HG03520 (cell line): Measurements from ENCODE around the gene PGAP3.

ENCODE experiments used
- ATAC-seq: cut with Tn5 transposase; IDR thresholded peaks from one replicate; pipeline ENCODE4 v1.9.1; 2021; ENCODE audit warnings: mild to moderate bottlenecking, moderate library complexity; ENCODE audit not compliant: unreplicated experiment

Gene PGAP3

DNA sequence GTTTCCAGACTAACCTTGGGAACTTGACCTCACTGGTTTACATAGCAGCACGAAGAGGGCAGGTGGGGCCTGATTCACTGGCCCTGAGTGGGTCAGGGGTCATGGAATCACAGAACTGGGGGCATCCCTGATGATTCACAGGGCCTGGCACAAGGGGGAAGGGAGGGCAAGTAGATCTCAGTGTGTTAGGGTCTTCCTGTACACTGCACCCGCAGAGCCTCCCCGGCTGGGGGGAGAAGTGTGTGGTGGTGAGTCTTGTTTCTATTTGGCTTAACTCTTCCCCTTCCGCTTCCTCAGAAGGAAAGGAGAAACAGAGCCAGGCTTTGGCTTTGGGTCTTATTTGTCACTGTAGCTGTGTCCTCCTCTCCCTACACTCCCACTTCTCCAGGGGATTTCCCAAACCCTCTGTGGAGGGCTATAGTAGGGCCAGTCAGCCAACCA lies 47.2 kb downstream of the PGAP3 start:
- ATAC-seq, result no peak

DNA sequence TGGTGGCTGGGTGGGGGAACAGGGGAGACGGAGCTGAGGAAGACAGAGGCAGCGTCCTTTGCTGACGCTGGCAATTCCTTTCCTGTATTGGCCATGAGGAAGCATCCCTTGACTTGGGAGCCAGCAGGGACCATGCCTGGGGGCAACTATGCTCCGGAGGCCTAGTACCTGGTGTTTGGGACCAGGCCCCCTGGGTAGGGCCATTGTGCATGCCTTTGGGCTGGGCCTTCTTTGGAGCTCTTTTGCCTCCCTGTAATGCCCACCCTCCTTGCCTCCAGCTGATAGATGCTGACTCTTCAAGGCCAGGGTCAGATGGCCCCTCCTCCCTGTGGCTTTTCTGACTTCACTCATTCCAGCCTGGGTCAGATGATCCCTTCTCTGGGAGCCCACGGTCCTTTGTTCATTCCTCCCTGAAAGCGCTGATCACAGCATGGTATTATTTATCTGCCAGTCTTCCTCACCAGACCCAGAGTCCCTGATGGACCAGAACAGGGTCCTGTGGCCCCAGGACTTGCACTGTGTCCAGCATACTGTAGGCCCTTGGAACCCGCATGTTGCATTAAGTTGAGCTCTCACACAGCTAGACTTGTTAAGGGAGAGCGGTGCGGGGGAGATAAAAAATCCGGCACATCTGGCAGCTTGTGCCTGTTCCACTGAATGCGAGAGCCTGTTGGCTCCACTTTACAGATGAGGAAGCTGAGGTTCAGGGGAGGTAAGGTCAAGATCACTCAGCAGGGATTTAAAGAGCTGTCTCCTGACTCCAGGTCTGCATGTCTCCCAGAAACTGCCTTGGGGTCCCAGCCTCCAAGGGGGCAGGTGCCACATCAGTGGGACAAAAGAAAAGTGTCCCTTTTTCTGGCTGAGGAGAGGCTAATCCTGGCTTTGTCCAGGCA lies 48.0 kb downstream of the PGAP3 start:
- no peak for ATAC-seq

DNA sequence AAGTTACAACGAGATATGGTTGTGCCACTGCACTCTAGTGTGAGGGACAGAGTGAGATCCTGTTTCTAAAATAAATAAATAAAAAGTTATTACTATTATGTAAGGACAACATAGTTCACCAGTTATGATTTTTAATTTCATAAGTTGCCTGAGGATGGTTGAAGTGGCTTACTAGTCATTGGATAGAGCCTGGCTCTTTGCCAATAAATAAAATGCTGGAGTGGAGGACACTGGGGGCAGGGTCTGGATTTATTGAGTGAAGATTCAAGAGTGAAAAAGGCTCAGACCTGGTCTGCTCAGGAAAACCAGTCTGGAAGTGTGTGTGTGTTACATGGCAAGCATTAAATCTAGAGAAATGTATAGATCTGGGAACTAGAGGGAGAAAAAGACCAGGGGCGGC lies 48.8 kb downstream of the PGAP3 start:
- no peak for ATAC-seq

DNA sequence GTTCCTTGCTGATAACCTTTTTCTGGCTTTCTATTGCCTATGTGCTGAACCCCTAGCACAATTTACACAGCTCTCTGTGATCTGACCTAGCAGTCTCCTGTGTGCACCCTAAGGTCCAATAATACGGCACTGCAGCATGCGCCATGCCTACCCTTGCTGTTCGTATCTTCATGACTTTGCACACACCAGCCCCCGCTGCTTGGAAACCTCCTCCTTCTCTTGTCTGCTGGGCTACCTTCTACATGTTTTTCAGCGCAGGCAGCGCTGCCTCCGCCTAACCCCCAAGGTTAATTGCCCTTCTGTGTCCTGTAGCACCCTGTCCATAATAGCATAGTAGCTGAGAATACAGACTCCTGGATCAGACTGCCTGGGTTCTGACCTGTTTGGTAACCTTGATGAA lies 49.5 kb downstream of the PGAP3 start:
- no peak for ATAC-seq

DNA sequence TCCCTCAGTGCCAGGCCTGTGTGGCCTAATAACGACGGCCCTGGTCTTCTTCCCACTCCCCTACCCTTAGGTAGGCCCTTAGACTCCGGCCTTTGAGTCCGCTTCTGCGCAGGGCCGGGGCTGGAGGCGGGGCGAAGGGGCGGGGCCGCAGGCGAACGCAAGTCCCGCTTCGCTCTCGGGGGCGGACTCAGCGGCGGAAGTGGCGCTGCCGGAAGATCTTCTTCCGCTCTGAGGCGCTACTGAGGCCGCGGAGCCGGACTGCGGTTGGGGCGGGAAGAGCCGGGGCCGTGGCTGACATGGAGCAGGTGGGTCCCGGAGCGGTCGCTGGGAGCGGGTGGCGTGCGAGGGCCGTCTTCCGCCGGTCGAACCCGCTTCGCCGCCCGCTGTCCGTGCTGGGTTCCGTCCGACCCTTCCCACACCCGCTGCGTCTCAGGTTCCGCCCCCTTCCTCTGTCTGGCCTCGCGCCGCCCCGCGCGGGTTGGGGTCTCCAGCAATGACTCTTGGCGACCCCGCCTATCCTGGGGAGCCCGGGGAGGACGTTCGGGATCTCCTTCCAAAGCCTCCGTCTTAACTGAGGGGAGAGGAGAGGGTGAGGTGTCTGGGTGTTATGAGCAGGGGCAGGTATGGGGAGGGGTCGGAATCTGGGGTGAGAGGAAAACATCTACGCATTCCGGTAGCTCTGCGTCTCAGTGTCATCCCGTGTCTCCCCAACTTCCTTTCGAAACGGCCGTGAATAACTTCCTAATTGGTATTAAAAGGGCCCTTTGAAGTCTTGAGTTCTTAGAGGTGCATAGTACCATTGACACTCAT lies 50.7 kb downstream of the PGAP3 start, which contains the start of gene STARD3:
Gene STARD3 (plus strand): TSS at position 218 of the 810 bp plus-strand sequence. CDS start 16,388 bp downstream, outside the sequence.
- peak; percentile 60 for ATAC-seq

DNA sequence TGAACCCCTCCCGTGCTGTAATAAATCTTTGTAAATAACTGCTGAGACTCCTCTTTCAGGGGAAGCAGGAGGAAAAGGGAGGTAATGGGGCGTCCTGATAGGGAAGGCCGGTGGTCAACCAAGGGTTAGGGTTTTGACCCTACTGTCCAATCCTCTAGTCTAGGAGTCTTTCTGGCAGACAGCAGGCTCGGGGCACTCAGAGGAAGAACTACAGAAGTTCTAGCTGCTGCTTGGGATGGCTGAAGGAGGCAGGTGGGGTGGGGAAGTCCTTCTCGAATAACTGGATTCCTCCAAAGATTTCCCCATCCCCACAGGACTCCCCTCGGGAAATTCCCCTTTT lies 51.3 kb downstream of the PGAP3 start:
- no peak for ATAC-seq

DNA sequence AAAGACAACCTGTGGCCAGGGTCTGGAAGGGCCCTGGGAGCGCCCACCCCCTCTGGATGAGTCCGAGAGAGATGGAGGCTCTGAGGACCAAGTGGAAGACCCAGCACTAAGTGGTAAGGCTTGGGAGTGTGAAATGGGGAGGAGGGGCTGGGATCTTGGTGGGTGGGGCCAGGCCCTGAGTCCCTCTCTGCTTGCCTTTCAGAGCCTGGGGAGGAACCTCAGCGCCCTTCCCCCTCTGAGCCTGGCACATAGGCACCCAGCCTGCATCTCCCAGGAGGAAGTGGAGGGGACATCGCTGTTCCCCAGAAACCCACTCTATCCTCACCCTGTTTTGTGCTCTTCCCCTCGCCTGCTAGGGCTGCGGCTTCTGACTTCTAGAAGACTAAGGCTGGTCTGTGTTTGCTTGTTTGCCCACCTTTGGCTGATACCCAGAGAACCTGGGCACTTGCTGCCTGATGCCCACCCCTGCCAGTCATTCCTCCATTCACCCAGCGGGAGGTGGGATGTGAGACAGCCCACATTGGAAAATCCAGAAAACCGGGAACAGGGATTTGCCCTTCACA lies 52.2 kb downstream of the PGAP3 start:
- ATAC-seq, result no peak

DNA sequence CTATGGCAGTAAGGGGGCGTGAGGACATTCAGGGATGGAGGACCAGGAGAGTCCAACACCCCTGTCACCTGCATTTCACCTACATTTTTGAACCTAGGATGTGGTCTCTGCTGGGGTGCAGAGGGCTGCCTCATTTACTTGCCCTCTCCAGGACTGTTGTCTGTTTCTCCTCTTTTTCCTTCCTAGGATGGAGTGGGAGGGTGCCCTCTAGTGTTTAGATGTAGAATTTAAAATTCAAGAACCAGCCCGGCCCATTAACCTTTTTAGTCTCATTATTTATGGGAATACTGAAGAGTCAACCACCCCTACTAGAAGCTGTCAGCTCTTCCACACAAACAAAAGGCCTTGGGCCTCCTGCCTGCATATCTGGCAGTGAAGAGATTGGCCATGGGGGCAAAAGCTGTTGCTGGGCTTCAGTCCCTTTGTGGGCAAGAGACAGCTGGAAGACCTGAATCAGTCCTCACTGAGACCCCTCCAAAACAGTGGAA lies 53.4 kb downstream of the PGAP3 start:
- no peak for ATAC-seq

DNA sequence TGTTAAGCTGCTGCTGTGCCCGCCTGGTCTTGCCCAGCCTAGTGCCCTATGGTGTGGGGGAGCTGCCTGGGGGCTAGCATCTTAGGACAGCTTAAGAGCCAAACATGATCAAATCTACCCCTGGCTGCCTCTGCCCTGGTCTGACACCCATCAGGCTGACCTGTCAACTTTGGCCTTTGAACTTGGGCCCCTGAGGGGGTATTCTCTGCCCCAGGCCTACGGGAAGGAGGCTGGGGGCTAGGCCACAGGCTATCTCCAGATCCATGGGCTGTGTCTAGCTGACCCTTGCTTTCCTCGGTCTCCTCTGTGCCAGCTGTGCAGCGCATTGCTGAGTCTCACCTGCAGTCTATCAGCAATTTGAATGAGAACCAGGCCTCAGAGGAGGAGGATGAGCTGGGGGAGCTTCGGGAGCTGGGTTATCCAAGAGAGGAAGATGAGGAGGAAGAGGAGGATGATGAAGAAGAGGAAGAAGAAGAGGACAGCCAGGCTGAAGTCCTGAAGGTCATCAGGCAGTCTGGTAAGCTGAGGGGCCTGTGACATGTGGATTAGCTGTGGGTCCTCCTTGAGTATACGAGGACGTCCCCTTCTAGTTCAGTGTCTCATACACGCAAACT lies 54.2 kb downstream of the PGAP3 start:
- no peak for ATAC-seq

DNA sequence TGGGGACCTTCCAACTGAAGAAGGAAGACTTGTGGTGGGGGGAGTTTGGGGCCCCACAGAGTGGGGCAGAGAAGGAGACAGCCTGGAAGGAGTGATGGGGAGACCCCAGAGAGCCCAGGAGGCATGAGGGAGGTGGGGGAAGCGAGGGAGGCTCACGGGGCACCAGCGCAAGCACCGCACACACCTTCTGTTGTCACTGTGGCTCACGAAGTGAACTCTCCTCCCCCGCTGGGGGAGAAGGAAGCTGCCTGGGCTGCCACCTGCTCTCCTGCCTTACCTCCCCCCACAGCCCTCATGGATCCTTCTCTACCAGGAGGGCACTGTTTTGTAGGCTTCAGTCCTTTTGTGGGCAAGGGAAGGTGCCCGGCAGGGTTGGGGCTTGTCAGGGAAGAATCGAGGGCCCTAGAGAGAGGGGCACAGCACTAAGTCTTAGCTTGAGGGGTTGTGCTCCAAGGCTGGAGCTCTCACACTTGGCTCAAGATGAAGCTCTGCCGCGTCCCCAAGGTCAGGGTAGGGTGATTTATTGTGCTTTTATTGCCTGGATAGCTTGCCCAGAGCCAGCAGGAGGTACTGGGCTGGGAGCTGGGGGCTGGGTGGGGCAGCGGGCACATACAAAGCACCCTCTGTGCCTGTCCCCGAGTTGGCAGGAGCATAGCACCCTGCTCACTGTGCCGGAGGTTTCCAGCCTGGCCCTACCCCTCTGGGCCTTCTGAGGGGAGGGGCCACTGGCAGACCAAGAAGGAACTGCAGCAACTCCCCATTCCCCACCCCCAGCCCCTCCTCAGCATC lies 55.5 kb downstream of the PGAP3 start:
- no peak for ATAC-seq

DNA sequence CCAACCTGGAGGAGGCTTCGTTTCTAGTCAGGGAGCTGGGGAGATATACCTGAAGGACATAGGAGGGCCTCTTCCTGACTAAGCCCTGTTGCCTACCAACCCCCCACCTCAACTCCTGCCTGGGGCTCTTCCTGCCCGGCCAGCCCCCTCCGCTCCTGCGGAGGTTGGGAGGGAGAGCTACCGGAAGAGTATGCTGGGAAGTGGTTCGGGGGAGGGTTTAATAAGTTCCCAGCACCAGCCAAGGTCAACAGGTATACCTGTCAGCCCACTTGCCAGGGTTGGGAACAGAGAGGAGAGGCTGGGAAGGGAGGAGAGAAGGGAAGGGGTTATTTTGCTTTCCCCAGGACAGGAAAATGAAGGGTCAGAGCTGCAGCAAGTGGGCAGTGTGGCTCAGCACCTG lies 56.5 kb downstream of the PGAP3 start:
- no peak for ATAC-seq

DNA sequence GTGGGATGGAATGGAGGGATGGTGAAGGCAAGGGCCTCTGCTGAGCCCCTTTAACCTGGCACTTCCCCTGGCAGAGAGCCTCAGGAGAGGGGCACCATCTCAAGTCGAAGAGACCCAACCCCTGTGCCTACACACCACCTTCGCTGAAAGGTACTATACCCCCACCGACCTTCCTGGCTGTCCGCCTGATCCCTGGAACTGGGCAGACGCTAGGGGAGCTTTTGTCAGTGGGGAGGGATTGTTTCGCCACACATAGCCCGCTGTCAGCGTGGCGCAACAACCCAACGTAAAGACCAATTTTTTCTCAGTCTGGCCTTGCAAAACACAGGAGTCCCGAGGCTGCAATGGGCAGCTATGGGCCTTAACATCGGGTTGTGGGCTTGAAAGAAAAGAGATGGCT lies 58.0 kb downstream of the PGAP3 start:
- ATAC-seq, result no peak

DNA sequence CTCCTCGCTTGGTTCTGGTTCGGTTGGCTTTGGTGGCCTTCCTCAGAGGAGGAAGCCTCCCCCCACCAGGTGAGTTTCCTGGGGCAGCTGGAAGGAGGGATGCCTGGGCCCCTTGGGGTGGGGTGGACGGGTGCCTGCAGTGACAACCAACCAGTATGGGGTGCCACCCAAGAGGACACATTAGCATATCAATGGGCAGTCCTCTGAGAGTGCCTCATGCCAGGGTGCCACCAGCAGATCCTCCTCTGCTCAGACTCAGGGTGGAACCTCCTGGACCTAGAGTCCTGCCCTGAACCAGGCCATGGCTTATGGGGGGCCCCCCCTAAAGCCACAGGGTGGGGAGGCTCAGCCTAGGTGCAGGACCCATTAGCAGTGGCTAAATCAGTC lies 58.4 kb downstream of the PGAP3 start:
- no peak for ATAC-seq

DNA sequence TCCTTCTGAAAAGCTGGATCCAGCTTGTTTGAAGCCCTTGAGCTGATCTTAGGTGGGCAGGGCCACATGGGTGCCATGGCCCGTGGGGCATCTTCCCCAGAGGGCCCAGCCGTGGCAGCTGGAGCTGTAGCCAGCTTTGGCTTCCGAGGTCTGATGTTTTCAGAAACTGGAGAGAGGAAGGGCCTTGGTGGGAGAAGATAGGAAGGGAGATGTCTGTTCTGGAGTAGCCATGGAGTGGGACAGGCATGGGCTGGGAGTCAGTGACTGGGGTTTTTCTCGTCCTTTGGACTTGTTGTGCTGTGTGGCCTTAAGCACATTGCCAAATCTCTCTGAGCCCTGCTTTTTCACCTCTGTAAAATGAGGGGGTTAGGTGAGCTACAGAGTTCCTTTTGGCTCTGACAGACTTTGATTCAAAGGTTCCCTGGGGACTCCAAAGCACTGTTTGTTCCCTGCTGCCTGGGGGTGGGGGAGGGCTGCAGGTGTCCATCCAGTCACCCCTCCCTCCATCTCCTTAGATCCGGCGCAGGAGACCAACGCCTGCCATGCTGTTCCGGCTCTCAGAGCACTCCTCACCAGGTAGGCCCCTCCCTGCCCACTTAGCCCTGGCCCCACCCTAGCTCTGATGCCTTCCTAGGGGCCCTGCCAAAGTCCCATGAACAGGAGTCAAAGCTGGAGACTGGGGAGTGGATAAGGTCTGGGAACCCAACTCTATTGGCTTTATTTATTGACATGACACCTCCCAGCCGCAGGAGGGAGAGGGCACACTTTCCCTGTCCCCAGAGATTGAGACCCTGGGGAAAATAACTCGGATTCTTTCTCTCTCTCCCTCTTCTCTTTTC lies 59.0 kb downstream of the PGAP3 start:
- ATAC-seq, result no peak

DNA sequence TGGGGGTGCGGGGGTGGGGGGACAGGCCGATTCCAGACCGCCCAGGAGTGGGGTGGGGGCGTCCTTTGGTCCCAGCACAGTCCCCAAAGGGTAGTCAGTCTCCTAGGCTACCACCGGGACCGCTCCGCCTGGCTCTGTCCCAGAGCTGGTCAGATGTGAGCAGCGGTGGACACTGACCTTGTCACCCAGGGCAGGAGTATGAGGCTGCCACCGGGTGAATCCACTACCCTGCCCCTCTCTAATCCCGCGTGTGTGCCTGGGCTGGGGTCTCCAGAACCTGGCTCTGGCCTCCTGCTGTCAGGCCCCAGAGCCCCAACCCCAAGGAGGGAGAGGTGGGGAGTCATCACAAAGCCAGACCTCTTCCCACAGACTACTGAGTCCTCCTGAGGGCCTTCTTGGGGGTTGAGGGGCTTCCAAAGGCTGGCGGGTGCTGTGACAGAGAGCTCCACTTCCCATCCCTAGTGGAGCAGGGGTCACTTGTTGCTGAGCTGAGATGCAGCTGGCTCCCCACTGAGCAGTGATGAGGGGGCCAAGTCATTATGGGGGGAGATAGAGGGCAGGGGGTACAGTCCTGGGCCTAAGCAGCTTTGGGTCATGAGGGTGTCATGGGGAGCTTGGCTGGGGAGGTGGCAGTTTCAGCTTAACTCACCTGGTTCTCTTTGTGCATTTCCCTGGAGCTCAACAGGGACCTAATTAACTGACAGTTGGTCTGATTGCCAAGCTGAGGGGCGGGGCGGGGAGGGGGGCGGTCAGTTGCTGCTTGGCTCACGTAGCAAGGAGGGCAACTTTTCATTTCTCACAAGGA lies 59.9 kb downstream of the PGAP3 start:
- ATAC-seq, result no peak

DNA sequence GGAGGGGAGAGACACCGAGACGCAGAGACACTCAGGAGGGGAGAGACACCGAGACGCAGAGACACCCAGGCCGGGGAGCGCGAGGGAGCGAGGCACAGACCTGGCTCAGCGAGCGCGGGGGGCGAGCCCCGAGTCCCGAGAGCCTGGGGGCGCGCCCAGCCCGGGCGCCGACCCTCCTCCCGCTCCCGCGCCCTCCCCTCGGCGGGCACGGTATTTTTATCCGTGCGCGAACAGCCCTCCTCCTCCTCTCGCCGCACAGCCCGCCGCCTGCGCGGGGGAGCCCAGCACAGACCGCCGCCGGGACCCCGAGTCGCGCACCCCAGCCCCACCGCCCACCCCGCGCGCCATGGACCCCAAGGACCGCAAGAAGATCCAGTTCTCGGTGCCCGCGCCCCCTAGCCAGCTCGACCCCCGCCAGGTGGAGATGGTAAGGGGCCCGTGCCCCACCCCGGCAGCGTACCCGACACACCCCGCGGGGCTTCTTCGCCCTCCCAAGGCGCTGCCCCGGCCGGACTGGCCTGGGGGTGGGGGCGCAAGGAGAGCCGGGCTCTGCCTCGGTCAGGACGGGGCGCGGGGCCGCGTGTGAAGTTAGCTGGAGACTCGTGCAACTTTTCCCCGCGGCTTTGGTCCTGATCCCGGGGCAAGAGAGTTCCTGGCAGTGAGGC lies 60.7 kb downstream of the PGAP3 start:
- no peak for ATAC-seq

DNA sequence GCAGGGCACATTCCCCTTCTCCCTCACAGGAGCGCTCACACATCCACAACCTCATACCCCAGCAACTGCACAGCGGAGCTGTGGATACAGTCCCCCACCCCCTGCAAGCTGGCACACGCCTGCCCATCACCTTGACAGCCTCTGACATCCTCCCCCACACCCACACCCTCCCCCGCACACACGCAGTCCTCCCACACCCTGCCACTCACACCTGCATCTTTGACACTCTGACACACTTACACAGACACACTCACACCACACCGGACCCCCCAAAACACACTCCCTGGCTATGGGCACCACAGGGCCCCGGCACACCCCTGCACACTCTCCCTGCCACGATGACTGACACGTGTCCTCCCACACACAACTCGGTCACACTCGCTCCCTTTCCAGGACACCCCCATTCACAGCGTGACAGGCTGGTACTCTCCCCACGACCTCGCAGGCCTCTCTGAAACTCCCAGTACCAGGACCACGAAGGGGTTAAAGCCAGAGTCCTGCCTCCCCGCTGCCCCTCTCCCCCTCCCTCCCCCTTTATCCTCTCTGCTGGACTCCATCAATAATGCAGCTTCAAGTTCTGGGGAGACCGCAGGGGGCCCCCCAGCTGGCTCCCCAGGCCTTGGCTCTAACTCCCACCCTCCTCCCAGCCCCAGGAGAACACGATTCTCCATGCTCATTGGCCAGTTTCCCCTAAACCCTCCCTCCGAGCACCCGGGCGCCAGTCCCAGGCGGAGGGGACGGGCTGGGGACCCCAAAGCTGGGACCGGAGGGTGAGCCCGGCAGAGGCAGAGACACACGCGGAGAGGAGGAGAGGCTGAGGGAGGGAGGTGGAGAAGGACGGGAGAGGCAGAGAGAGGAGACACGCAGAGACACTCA lies 61.4 kb downstream of the PGAP3 start, which contains the start of gene PPP1R1B:
Gene PPP1R1B (plus strand): TSS at position 782 of the 876 bp plus-strand sequence. CDS start 441 bp downstream, outside the sequence.
- no peak for ATAC-seq
